Measurements from ENCODE around the gene ARHGAP10. TPM values are rescaled to one million over a fixed set of nuclear protein-coding genes. Genes with fewer than 3 reads are reported as not detected.
A peak's percentile ranks its signal among the peaks of the same experiment; 100 is the strongest.
"Not testable (repeated sequence)": the region's sequence is repeated elsewhere in the genome, so short reads cannot be mapped to it uniquely, and the experiment has no call there.

ARHGAP10 gene
- total RNA-seq, 3 donors from 2014 or later (not counting 1 experiment from before 2014, with no cell fraction given), result 13.9 to 28.7 (median 23.2) TPM

DNA sequence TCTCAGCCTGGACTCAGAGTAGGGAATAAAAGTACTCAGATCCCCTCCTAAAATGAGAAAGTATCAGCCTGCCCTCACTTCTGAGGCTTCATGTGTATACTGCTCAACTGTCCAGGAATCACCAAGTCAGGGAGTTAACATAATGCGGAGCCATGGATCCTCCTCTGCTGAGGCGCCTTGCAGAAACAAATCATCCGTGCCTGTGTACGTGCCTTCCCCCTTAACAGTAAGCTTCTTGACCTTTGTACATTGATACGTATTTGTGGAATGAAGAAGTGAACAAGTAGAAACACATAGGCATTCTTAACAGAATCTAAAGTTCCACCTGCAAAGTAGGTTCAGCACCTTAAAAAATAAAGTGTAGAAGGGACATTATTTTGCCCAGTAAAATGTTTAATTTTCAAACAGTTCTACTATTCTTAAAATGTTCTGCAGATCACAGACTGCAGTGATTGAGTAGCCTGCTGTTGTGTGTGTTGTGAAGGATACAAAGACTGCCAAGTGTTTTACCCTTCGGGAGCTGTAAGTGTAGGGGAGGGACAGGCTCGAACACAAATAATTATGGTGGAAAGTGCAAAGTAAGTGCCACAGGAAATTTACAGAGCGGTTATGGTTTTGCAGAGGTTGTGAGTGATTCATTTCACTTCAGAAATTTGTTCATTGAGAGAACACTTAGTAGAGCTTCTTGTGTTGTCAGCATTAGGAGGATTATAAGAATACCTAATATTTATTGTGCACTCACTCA lies 61.9 kb downstream of the ARHGAP10 start:
- DNase-seq (peak in 1 of 2 donors; percentile 22), ATAC-seq (peak; percentile 48 to 76 (median 58))
- TF ChIP-seq, protein P1, sequence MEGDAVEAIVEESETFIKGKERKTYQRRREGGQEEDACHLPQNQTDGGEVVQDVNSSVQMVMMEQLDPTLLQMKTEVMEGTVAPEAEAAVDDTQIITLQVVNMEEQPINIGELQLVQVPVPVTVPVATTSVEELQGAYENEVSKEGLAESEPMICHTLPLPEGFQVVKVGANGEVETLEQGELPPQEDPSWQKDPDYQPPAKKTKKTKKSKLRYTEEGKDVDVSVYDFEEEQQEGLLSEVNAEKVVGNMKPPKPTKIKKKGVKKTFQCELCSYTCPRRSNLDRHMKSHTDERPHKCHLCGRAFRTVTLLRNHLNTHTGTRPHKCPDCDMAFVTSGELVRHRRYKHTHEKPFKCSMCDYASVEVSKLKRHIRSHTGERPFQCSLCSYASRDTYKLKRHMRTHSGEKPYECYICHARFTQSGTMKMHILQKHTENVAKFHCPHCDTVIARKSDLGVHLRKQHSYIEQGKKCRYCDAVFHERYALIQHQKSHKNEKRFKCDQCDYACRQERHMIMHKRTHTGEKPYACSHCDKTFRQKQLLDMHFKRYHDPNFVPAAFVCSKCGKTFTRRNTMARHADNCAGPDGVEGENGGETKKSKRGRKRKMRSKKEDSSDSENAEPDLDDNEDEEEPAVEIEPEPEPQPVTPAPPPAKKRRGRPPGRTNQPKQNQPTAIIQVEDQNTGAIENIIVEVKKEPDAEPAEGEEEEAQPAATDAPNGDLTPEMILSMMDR (IDR thresholded peaks at IDR 0.05), result no peak
- Histone ChIP-seq H3K27me3 (ENCODE audit: control insufficient read depth, insufficient read depth, low read length) (no peaks in the 10 kb centered on the region), H3K36me3 (ENCODE audit: control insufficient read depth, insufficient read depth, low read length) (no peaks in the 10 kb centered on the region), H3K9me3 (ENCODE audit: control insufficient read depth, insufficient read depth, low read length) (no peaks in the 10 kb centered on the region), H3K27ac (ENCODE audit: low read length) (no peak overlapping the region), H3K4me3 (ENCODE audit: low read length) (no peak overlapping the region), H3K4me1 (ENCODE audit: control insufficient read depth, insufficient read depth, low read length) (peaks cover 15% of the 10 kb centered on the region)
- Mint-ChIP-seq H3K4me3 (peak overlapping the region; percentile 70), H3K27ac (peak overlapping the region; percentile 2 to 44), H3K4me1 (peaks cover 45 to 48% of the 10 kb centered on the region in 2 donors), H3K36me3 (no peaks in the 10 kb centered on the region), H3K9me3 (no peaks in the 10 kb centered on the region), H3K27me3 (ENCODE audit: low read depth in 2 of 2) (peaks cover 4 to 7% of the 10 kb centered on the region in 2 donors)
- WGBS (ENCODE audit: insufficient coverage), result 62% methylated on average over 8 of the region's 8 CpGs
- intact Hi-C loops (cut with micrococcal nuclease), result loop anchor here (2.0 to 10.0 kb wide), 2 partner anchors 53 to 151 kb away; no protein-coding TSS in a partner anchor

GRCh38 chr4:147794314-147794680 lies 62.4 kb downstream of the ARHGAP10 start:
- Histone ChIP-seq H3K36me3 (ENCODE audit: control insufficient read depth, insufficient read depth, low read length) (no peaks in the 10 kb centered on the region), H3K27ac (ENCODE audit: low read length) (no peak overlapping the region), H3K27me3 (ENCODE audit: control insufficient read depth, insufficient read depth, low read length) (no peaks in the 10 kb centered on the region), H3K9me3 (ENCODE audit: control insufficient read depth, insufficient read depth, low read length) (no peaks in the 10 kb centered on the region), H3K4me1 (ENCODE audit: control insufficient read depth, insufficient read depth, low read length) (peaks cover 20% of the 10 kb centered on the region), H3K4me3 (ENCODE audit: low read length) (no peak overlapping the region)
- intact Hi-C loops (cut with micrococcal nuclease), result loop anchor here (2.0 to 10.0 kb wide), 2 partner anchors 53 to 151 kb away; no protein-coding TSS in a partner anchor
- DNase-seq (no peak), ATAC-seq (peak; percentile 21 to 56 (median 33))
- H3K4me3 Mint-ChIP-seq, result peak overlapping the region; percentile 54
- no peaks in the 10 kb centered on the region for H3K36me3 Mint-ChIP-seq
- TF ChIP-seq, protein P1 (IDR thresholded peaks at IDR 0.05), result no peak
- peaks cover 50% of the 10 kb centered on the region in 2 donors for H3K4me1 Mint-ChIP-seq
- peak overlapping the region; percentile 2 to 44 for H3K27ac Mint-ChIP-seq
- no peaks in the 10 kb centered on the region for H3K9me3 Mint-ChIP-seq
- 67% methylated on average over 1 of the region's 1 CpG for WGBS (ENCODE audit: insufficient coverage)
- H3K27me3 Mint-ChIP-seq (ENCODE audit: low read depth in 2 of 2), result peaks cover 6 to 7% of the 10 kb centered on the region in 2 donors

GRCh38 chr4:147794787-147795413 lies 63.0 kb downstream of the ARHGAP10 start:
- Histone ChIP-seq H3K27ac (ENCODE audit: low read length) (no peak overlapping the region), H3K36me3 (ENCODE audit: control insufficient read depth, insufficient read depth, low read length) (no peaks in the 10 kb centered on the region), H3K4me3 (ENCODE audit: low read length) (no peak overlapping the region), H3K9me3 (ENCODE audit: control insufficient read depth, insufficient read depth, low read length) (no peaks in the 10 kb centered on the region), H3K4me1 (ENCODE audit: control insufficient read depth, insufficient read depth, low read length) (peaks cover 24% of the 10 kb centered on the region), H3K27me3 (ENCODE audit: control insufficient read depth, insufficient read depth, low read length) (no peaks in the 10 kb centered on the region)
- TF ChIP-seq, protein P1 (IDR thresholded peaks at IDR 0.05), result no peak
- peak overlapping the region; percentile 54 for H3K4me3 Mint-ChIP-seq
- DNase-seq (peak in 1 of 2 donors; percentile 27), ATAC-seq (peak; percentile 54 to 63 (median 62))
- H3K27ac Mint-ChIP-seq, result peak overlapping the region; percentile 2 to 44
- no peaks in the 10 kb centered on the region for H3K36me3 Mint-ChIP-seq
- no peaks in the 10 kb centered on the region for H3K9me3 Mint-ChIP-seq
- intact Hi-C loops (cut with micrococcal nuclease), result loop anchor here (2.0 to 10.0 kb wide), 2 partner anchors 52 to 150 kb away; no protein-coding TSS in a partner anchor
- WGBS (ENCODE audit: insufficient coverage), result 23% methylated on average over 4 of the region's 5 CpGs
- peaks cover 56% of the 10 kb centered on the region in 2 donors for H3K4me1 Mint-ChIP-seq
- H3K27me3 Mint-ChIP-seq (ENCODE audit: low read depth in 2 of 2), result peaks cover 9 to 13% of the 10 kb centered on the region in 2 donors

DNA sequence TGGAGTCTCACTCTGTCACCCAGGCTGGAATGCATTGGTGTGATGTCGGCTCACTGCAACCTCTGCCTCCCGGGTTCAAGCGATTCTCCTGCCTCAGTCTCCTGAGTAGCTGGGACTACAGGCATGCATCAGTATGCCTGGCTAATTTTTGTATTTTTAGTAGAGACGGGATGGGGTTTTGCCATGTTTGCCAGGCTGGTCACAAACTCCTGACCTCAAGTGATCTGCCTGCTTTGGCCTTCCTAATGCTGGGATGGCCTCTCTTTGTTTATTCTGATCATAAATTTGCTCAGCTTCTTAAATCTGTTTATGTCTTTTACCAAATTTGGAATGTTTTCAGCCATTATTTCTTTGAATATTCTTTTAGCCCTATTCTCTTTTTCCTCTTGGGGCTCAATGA lies 67.2 kb downstream of the ARHGAP10 start:
- not testable (repeated sequence) for H3K27me3 ChIP-seq (ENCODE audit: control insufficient read depth, insufficient read depth, low read length); H3K9me3 Mint-ChIP-seq; H3K36me3 ChIP-seq (ENCODE audit: control insufficient read depth, insufficient read depth, low read length); H3K36me3 Mint-ChIP-seq; H3K27ac ChIP-seq (ENCODE audit: low read length); H3K4me3 ChIP-seq (ENCODE audit: low read length); H3K4me3 Mint-ChIP-seq; DNase-seq; H3K9me3 ChIP-seq (ENCODE audit: control insufficient read depth, insufficient read depth, low read length); ATAC-seq
- intact Hi-C loops (cut with micrococcal nuclease), result loop anchor here (10.0 kb wide), 1 partner anchor 146 kb away; no protein-coding TSS in a partner anchor
- Mint-ChIP-seq H3K4me1 (peaks cover 56% of the 10 kb centered on the region in 2 donors), H3K27ac (peak overlapping the region in 1 of 2 donors; percentile 92), H3K27me3 (ENCODE audit: low read depth in 2 of 2) (peaks cover 17 to 27% of the 10 kb centered on the region in 2 donors)
- peaks cover 26% of the 10 kb centered on the region for H3K4me1 ChIP-seq (ENCODE audit: control insufficient read depth, insufficient read depth, low read length)
- WGBS (ENCODE audit: insufficient coverage), result 97% methylated on average over 4 of the region's 4 CpGs
